Chondrocyte (in vitro differentiated cells): ENCODE measurements around the gene MIPOL1. TPM values are rescaled to one million over a fixed set of nuclear protein-coding genes. Genes with fewer than 3 reads are reported as not detected.

Experiments used
- DNase-seq: peaks from one replicate; pipeline ENCODE4 v3.0.0; 2021; ENCODE audit warnings: mixed read lengths, low spot score
- H3K27ac Mint-ChIP-seq: one replicate; pipeline ENCODE4 v1.8.0; 2021; ENCODE audit warnings: mild to moderate bottlenecking, moderate library complexity, mixed read lengths; ENCODE audit not compliant: unreplicated experiment
- H3K27me3 Mint-ChIP-seq: 2 replicates; pipeline ENCODE4 v1.8.0; 2021; ENCODE audit warnings: low read depth, mixed read lengths
- H3K36me3 Mint-ChIP-seq: 2 replicates; pipeline ENCODE4 v1.8.0; 2021; ENCODE audit warnings: low read depth, mixed read lengths
- H3K4me1 Mint-ChIP-seq: 2 replicates; pipeline ENCODE4 v1.8.0; 2021; ENCODE audit warnings: low read depth, mild to moderate bottlenecking, mixed read lengths
- H3K4me3 Mint-ChIP-seq: one replicate; pipeline ENCODE4 v1.8.0; 2021; ENCODE audit warnings: mild to moderate bottlenecking, moderate library complexity, mixed read lengths; ENCODE audit not compliant: unreplicated experiment
- H3K9me3 Mint-ChIP-seq: 2 replicates; pipeline ENCODE4 v1.8.0; 2021; ENCODE audit warnings: low read depth, mixed read lengths
- CTCF ChIP-seq: fragments of 200-600 bp; sonication (generic); IDR thresholded peaks from 2 replicates; pipeline ENCODE4 v1.5.0; 2021; ENCODE audit warnings: antibody characterized with exemption, mild to moderate bottlenecking, moderate library complexity
- total RNA-seq: library from RNA; stranded (reverse); gene quantifications from 3 replicates; pipeline ENCODE4 v1.2.1, GENCODE V29; 2021

MIPOL1 gene
- total RNA-seq, 1 donor from 2014 or later: 9.8 TPM

- Mint-ChIP-seq H3K27ac (no peak overlapping the region), H3K9me3 (no peaks in the 10 kb centered on the region), H3K36me3 (peaks cover 1% of the 10 kb centered on the region), H3K4me3 (no peak overlapping the region), H3K4me1 (peaks cover 3% of the 10 kb centered on the region), H3K27me3 (no peaks in the 10 kb centered on the region)
- no peak for TF ChIP-seq CTCF
- DNase-seq: no peak
Measured at GRCh38 chr14:37411079-37411735, 213.5 kb downstream of the MIPOL1 start.

- TF ChIP-seq CTCF: no peak
- no peak overlapping the region for H3K27ac Mint-ChIP-seq
- no peaks in the 10 kb centered on the region for H3K9me3 Mint-ChIP-seq
- DNase-seq: no peak
- peaks cover 1% of the 10 kb centered on the region for H3K36me3 Mint-ChIP-seq
- no peak overlapping the region for H3K4me3 Mint-ChIP-seq
- peaks cover 3% of the 10 kb centered on the region for H3K4me1 Mint-ChIP-seq
- no peaks in the 10 kb centered on the region for H3K27me3 Mint-ChIP-seq
Measured at GRCh38 chr14:37413050-37413449, 215.3 kb downstream of the MIPOL1 start.

- Mint-ChIP-seq H3K9me3 (no peaks in the 10 kb centered on the region), H3K27ac (no peak overlapping the region), H3K27me3 (no peaks in the 10 kb centered on the region), H3K36me3 (peaks cover 1% of the 10 kb centered on the region), H3K4me3 (no peak overlapping the region), H3K4me1 (peaks cover 3% of the 10 kb centered on the region)
- no peak for TF ChIP-seq CTCF
- no peak for DNase-seq
Measured at GRCh38 chr14:37413504-37414003, 215.8 kb downstream of the MIPOL1 start.

- TF ChIP-seq CTCF: no peak
- Mint-ChIP-seq H3K4me3 (no peak overlapping the region), H3K27ac (no peak overlapping the region), H3K9me3 (no peaks in the 10 kb centered on the region), H3K36me3 (peaks cover 1% of the 10 kb centered on the region), H3K27me3 (no peaks in the 10 kb centered on the region), H3K4me1 (peaks cover under 1% of the 10 kb centered on the region)
- no peak for DNase-seq
Measured at GRCh38 chr14:37416264-37416663, 218.5 kb downstream of the MIPOL1 start.

- H3K4me3 Mint-ChIP-seq: no peak overlapping the region
- no peaks in the 10 kb centered on the region for H3K27me3 Mint-ChIP-seq
- no peaks in the 10 kb centered on the region for H3K4me1 Mint-ChIP-seq
- DNase-seq: no peak
- no peak overlapping the region for H3K27ac Mint-ChIP-seq
- TF ChIP-seq CTCF: no peak
- no peaks in the 10 kb centered on the region for H3K9me3 Mint-ChIP-seq
- H3K36me3 Mint-ChIP-seq: peaks cover 1% of the 10 kb centered on the region
Measured at GRCh38 chr14:37417151-37417550, 219.4 kb downstream of the MIPOL1 start.
